Central memory CD8-positive, alpha-beta T cell (primary cell): ENCODE measurements around the gene CFAP210.
A peak's percentile ranks its signal among the peaks of the same experiment; 100 is the strongest.
"Not testable (repeated sequence)": the region's sequence is repeated elsewhere in the genome, so short reads cannot be mapped to it uniquely, and the experiment has no call there.

Experiments used
- ATAC-seq: fragments of 150-1000 bp; cut with Tn5 transposase; replicated peaks from 2 replicates; pipeline ENCODE4 v1.10.0; 2022; ENCODE audit warnings: mild to moderate bottlenecking, moderate FRiP score, moderate number of reproducible peaks; ENCODE audit not compliant: poor library complexity, severe bottlenecking; ENCODE audit errors: extremely low read depth
- DNase-seq, 2 donors: peaks; one replicate each; pipeline ENCODE4 v3.0.0; 2021; ENCODE audit warnings: low spot score in 2 of 2
- H3K27ac Mint-ChIP-seq: one replicate; pipeline ENCODE4 v1.8.0; 2022; ENCODE audit warnings: low read depth, mild to moderate bottlenecking, moderate library complexity, mixed read lengths
- H3K27me3 Mint-ChIP-seq: one replicate; pipeline ENCODE4 v1.8.0; 2022; ENCODE audit warnings: mixed read lengths
- H3K36me3 Mint-ChIP-seq: one replicate; pipeline ENCODE4 v1.8.0; 2022; ENCODE audit warnings: mild to moderate bottlenecking, moderate library complexity, mixed read lengths; ENCODE audit not compliant: insufficient read depth
- H3K4me1 Mint-ChIP-seq: one replicate; pipeline ENCODE4 v1.8.0; 2022; ENCODE audit warnings: mixed read lengths
- H3K4me3 Mint-ChIP-seq: one replicate; pipeline ENCODE4 v1.8.0; 2022; ENCODE audit warnings: mild to moderate bottlenecking, moderate library complexity, mixed read lengths
- H3K9me3 Mint-ChIP-seq: one replicate; pipeline ENCODE4 v1.8.0; 2022; ENCODE audit warnings: mixed read lengths

CFAP210 gene

DNA sequence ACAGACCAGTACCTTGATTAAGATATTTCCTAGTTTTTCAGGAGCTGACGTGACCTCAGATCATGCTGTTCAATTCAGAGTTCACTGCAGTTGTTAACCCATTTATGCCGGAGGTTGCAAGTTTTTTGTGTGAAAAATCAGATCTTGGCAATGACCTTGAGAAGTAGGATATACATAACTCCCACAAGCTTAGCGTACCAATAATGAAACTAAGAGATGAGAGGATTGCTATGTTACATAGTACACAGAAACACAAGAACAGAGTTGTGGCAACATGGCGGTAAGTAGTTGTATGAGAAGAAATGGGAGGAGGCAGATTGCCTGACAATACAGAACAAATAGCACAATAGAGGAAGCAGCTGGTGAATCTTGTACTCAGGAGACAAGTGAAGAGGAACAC is 71.0 kb downstream of the CFAP210 start:
- Mint-ChIP-seq H3K4me3 (no peak overlapping the region), H3K36me3 (peaks cover 48% of the 10 kb centered on the region), H3K9me3 (no peaks in the 10 kb centered on the region), H3K27me3 (no peaks in the 10 kb centered on the region), H3K4me1 (peaks cover 34% of the 10 kb centered on the region), H3K27ac (peak overlapping the region; percentile 2)
- ATAC-seq, result no peak
- no peak for DNase-seq

DNA sequence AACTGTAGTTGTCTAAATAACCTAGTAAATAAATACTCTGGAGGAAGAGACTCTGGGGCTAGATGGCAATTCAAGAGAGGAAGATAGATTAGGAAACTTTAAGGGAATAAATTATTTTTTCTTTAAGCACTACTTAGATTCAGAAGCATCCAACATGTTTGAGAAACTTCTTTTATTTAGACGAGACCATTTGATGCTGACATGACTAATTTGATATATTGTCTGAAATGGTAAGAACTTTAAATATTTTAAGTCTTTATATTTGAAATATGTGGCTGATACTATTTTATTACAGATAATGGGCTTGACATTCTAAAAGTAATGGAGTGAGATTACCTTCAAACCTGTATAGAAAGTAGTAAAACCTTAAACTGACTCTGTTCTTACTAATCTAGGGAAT is 73.7 kb downstream of the CFAP210 start:
- DNase-seq (no peak), ATAC-seq (no peak)
- Mint-ChIP-seq H3K27ac (no peak overlapping the region), H3K27me3 (no peaks in the 10 kb centered on the region), H3K4me1 (peaks cover 57% of the 10 kb centered on the region), H3K4me3 (no peak overlapping the region), H3K9me3 (no peaks in the 10 kb centered on the region), H3K36me3 (peaks cover 55% of the 10 kb centered on the region)

DNA sequence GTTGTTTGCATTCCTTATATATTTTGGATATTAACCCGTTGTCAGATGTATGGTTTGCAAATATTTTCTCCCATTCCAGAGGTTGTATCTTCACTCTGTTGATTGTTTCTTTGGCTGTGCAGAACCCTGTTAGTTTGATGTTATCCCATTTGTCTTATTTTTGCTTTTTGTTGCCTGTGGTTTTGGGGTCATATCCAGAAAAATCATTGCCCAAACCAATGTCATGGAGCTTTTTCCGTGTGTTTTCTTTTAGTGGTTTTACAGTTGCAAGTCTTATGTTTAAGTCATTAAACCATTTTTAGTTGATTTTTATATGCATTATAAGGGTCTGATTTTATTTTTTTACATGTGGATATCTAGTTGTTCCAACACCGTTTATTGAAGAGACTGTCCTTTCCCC is 74.3 kb downstream of the CFAP210 start:
- Mint-ChIP-seq H3K9me3 (no peaks in the 10 kb centered on the region), H3K27me3 (no peaks in the 10 kb centered on the region), H3K4me1 (peaks cover 57% of the 10 kb centered on the region), H3K27ac (no peak overlapping the region), H3K4me3 (no peak overlapping the region), H3K36me3 (peaks cover 59% of the 10 kb centered on the region)
- DNase-seq, result no peak
- no peak for ATAC-seq

DNA sequence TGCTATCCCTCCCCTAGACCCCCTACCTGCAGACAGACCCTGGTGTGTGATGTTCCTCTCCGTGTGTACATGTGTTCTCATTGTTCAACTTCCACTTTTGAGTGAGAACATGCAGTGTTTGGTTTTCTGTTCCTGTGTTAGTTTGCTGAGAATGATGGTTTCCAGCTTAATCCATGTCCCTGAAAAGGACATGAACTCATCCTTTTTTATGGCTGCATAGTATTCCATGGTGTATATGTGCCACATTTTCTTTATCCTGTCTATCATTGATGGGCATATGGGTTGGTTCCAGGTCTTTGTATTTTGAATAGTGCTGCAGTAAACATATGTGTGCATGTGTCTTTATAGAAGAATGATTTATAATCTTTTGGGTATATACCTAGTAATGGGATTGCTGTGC is 78.2 kb downstream of the CFAP210 start:
- peaks cover 66% of the 10 kb centered on the region for H3K36me3 Mint-ChIP-seq
- not testable (repeated sequence) for DNase-seq, ATAC-seq, H3K9me3 Mint-ChIP-seq, H3K27me3 Mint-ChIP-seq, H3K4me3 Mint-ChIP-seq, H3K27ac Mint-ChIP-seq
- H3K4me1 Mint-ChIP-seq, result peaks cover 49% of the 10 kb centered on the region

DNA sequence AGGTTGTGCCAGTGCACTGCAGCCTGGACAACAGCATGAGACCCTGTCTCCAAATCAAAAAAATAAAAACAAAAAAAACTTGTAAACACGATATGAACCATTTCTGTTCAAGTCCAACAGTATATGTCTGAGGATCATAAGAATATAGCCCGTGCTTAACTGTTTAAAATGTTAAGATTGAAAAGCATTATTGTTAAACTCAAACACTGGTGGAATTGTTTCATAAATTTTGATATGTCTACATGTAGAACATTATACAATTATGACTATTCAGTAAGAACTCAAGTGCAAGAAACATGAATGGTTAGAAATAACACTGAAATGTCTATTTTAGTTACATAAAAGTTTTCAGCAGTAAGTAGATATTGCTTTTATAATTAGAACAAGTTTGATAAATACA is 80.3 kb downstream of the CFAP210 start:
- H3K27ac Mint-ChIP-seq, result no peak overlapping the region
- H3K4me1 Mint-ChIP-seq, result peaks cover 40% of the 10 kb centered on the region
- peaks cover 78% of the 10 kb centered on the region for H3K36me3 Mint-ChIP-seq
- H3K4me3 Mint-ChIP-seq, result no peak overlapping the region
- no peaks in the 10 kb centered on the region for H3K9me3 Mint-ChIP-seq
- no peak for DNase-seq
- ATAC-seq, result no peak
- H3K27me3 Mint-ChIP-seq, result no peaks in the 10 kb centered on the region

DNA sequence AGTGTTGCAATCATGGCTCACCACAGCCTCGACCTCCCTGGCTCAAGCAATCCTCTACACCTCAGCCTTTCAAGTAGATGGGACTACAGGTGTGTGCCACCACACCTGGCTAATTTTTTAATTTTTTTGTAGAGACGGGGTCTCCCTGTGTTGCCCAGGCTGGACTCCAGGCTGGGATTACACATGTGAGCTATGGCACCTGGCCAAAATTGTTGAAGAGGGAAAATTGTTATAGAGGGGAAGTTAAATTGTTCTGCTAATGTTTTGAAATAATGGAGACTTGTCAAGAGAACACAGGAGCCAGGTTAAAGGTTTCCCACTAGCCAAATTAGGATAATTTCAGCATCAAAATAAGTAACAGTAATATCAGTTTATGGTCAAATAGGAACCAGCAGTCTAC is 84.9 kb downstream of the CFAP210 start:
- Mint-ChIP-seq H3K4me3 (no peak overlapping the region), H3K4me1 (peaks cover 10% of the 10 kb centered on the region), H3K27me3 (no peaks in the 10 kb centered on the region), H3K9me3 (no peaks in the 10 kb centered on the region), H3K27ac (no peak overlapping the region), H3K36me3 (peaks cover 77% of the 10 kb centered on the region)
- ATAC-seq, result no peak
- no peak for DNase-seq

DNA sequence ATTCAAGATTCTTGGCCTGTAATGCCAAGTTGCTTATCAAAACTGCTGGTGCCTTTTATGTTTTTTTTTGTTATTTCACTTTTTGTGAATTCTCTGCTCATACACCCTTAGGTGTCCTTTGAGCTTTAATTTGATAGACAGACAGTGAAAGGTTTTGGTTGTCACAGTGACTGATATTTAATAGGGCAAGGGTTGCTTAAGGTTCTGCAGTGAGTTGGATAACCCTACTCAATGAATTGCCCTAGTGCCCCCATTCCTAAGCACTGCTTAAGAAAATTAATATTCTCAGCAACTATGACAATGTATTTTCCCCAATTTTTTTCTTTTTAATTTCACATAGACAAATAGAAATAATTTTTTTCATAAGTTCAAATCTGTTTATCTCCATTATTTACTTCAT is 94.6 kb downstream of the CFAP210 start:
- Mint-ChIP-seq H3K4me1 (peaks cover 37% of the 10 kb centered on the region), H3K36me3 (peaks cover 18% of the 10 kb centered on the region), H3K27ac (no peak overlapping the region), H3K27me3 (no peaks in the 10 kb centered on the region), H3K4me3 (no peak overlapping the region), H3K9me3 (no peaks in the 10 kb centered on the region)
- no peak for DNase-seq
- no peak for ATAC-seq

DNA sequence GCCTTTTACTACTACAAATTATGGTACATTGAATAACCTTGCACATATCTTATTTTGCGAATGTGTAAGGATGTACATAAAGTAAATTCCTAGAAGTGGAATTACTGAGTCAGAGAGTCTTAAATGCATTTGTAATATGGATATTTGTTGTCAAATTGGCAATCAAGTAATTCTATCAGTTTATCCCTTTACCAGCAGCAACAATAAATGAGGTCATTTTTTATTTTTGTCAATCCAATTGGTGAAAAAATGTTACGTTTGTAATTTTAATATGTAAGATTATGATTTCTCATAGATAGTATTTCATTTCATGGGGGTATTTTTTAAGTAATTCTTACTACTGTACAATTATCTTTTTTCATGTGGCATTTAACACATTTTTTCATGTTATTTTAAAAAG is 95.2 kb downstream of the CFAP210 start:
- H3K36me3 Mint-ChIP-seq, result peaks cover 12% of the 10 kb centered on the region
- no peaks in the 10 kb centered on the region for H3K9me3 Mint-ChIP-seq
- H3K4me1 Mint-ChIP-seq, result peaks cover 37% of the 10 kb centered on the region
- no peak overlapping the region for H3K4me3 Mint-ChIP-seq
- no peak overlapping the region for H3K27ac Mint-ChIP-seq
- ATAC-seq, result no peak
- H3K27me3 Mint-ChIP-seq, result no peaks in the 10 kb centered on the region
- no peak for DNase-seq

DNA sequence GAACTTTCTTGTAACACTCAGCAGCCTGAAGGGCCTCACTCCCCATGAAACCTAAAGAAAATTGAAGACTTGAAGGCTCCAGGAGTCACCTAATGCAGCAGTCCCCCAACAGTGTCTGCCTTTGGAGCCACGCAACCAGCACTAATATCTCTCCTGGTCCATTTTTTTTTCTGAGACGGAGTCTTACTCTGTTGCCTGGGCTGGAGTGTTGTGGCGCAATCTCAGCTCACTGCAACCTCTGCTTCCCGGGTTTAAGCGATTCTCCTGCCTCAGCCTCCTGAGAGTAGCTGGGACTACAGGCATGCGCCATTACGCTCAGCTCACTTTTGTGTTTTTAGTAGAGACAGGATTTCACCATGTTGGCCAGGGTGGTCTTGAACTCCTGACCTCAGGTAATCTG is 97.7 kb downstream of the CFAP210 start:
- H3K27ac Mint-ChIP-seq, ATAC-seq: not testable (repeated sequence)

More for the DNA sequence above, 97.7 kb downstream of the CFAP210 start:
- H3K27me3 Mint-ChIP-seq, H3K9me3 Mint-ChIP-seq, H3K4me3 Mint-ChIP-seq, DNase-seq: not testable (repeated sequence)
- H3K36me3 Mint-ChIP-seq, result peaks cover 11% of the 10 kb centered on the region
- peaks cover 27% of the 10 kb centered on the region for H3K4me1 Mint-ChIP-seq
